K562 (cell line): Measurements from ENCODE around the gene ULBP1. TPM values are rescaled to one million over a fixed set of nuclear protein-coding genes. Genes with fewer than 3 reads are reported as not detected.
"Not testable (repeated sequence)": the region's sequence is repeated elsewhere in the genome, so short reads cannot be mapped to it uniquely, and the experiment has no call there.

Experiments
- ATAC-seq: fragments of 200-7000 bp; cut with Tn5 transposase; 3 replicates; pipeline ENCODE4 v1.9.1; 2020; ENCODE audit warnings: moderate library complexity
- BruUV-seq: library from RNA; stranded (reverse); fragments of 400-500 nt; replicated peaks from 2 replicates; lab custom pipeline; 2021; lab: Mats Ljungman, UMichigan
- CTCF ChIA-PET: fragments of 300-600 bp; formaldehyde crosslinking; extraction: SDS; loops from one replicate; lab custom pipeline; 2021; ENCODE audit warnings: low intra/inter-chr PET ratio; lab: Yijun Ruan, JAX
- POLR2A ChIA-PET: fragments of 300-600, 350-650 bp; sonication (Branson Sonifier 250); formaldehyde crosslinking; extraction: SDS; loops from one replicate; lab custom pipeline; 2021; ENCODE audit warnings: antibody characterized with exemption, inconsistent platforms; lab: Yijun Ruan, JAX
- DNase-seq, 4 experiments: peaks; one replicate each; pipeline versions ENCODE4 v3.0.0 to v3.0.0-alpha.2; 2011 to 2018; ENCODE audit warnings: low spot score in 3 of 4, mixed read lengths in 3 of 4; ENCODE audit errors: extremely low read depth in 1 of 4
- FAIRE-seq: peaks from 2 replicates; lab custom pipeline; 2011; peaks lifted over from hg19 to GRCh38; lab: Jason Lieb, UNC
- H2AFZ ChIP-seq: 2 replicates; pipeline ENCODE4 v1.6.0; 2011; ENCODE audit warnings: low read depth, low read length, control low read depth, inconsistent platforms
- H3K27ac ChIP-seq: fragments of 200-600 bp; 3 replicates; pipeline ENCODE4 v1.8.0; 2011; ENCODE audit warnings: low read depth, mild to moderate bottlenecking, control low read depth, inconsistent platforms, low read length, moderate library complexity, mixed read lengths; ENCODE audit errors: extremely low read depth
- H3K27me3 ChIP-seq, 2 experiments: fragments of 300-600 bp in 1 of 2; 2 replicates in 1 of 2; 3 replicates in 1 of 2; pipeline versions ENCODE4 v1.6.0 to v1.8.0; 2011; ENCODE audit warnings: inconsistent platforms in 2 of 2, low read length in 2 of 2, mild to moderate bottlenecking in 1 of 2, mixed read lengths in 1 of 2, moderate library complexity in 1 of 2; ENCODE audit not compliant: control insufficient read depth in 2 of 2, insufficient read depth in 2 of 2
- H3K36me3 ChIP-seq: fragments of 300-600 bp; 3 replicates; pipeline ENCODE4 v1.8.0; 2011; ENCODE audit warnings: mild to moderate bottlenecking, low read length, inconsistent platforms; ENCODE audit not compliant: control insufficient read depth, insufficient read depth
- H3K4me1 ChIP-seq, 2 experiments: fragments of 200-600 bp in 1 of 2; replicated peaks in 1 of 2; 2 replicates in 1 of 2; 3 replicates in 1 of 2; pipeline versions ENCODE4 v1.5.1 to v1.8.0; 2011; ENCODE audit warnings: inconsistent platforms in 2 of 2, low read length in 2 of 2, mild to moderate bottlenecking in 1 of 2, mixed read lengths in 1 of 2, moderate library complexity in 1 of 2; ENCODE audit not compliant: control insufficient read depth in 2 of 2, insufficient read depth in 2 of 2
- H3K4me2 ChIP-seq: 2 replicates; pipeline ENCODE4 v1.6.1; 2011; ENCODE audit warnings: low read length, control low read depth, inconsistent platforms, mixed read lengths; ENCODE audit not compliant: insufficient read depth
- H3K4me3 ChIP-seq: fragments of 200-600 bp; sonication (generic), shearing (Covaris generic); 2 replicates; pipeline ENCODE4 v1.5.1; 2016; ENCODE audit warnings: control low read depth, inconsistent platforms
- H3K79me2 ChIP-seq: fragments of 200-600 bp; 3 replicates; pipeline ENCODE4 v1.8.0; 2011; ENCODE audit warnings: low read length, inconsistent platforms; ENCODE audit not compliant: control insufficient read depth, insufficient read depth
- H3K9ac ChIP-seq, 2 experiments: 2 replicates each; pipeline versions ENCODE4 v1.6.0 to v1.6.1; 2011; ENCODE audit warnings: low read depth in 2 of 2, low read length in 2 of 2, control low read depth in 1 of 2, inconsistent platforms in 1 of 2, mild to moderate bottlenecking in 1 of 2, mixed read lengths in 1 of 2; ENCODE audit not compliant: insufficient read depth in 1 of 2
- H3K9me1 ChIP-seq: one replicate; pipeline ENCODE4 v1.6.0; 2011; ENCODE audit warnings: inconsistent platforms, mild to moderate bottlenecking, low read length, moderate library complexity; ENCODE audit not compliant: control insufficient read depth, insufficient read depth
- H3K9me3 ChIP-seq: replicated peaks from 2 replicates; pipeline ENCODE4 v1.5.1; 2011; ENCODE audit warnings: low read depth, low read length, inconsistent platforms; ENCODE audit not compliant: control insufficient read depth, insufficient read depth
- H4K20me1 ChIP-seq: replicated peaks from 2 replicates; pipeline ENCODE4 v1.6.1; 2011; ENCODE audit warnings: low read length, inconsistent platforms, mixed read lengths; ENCODE audit not compliant: control insufficient read depth, insufficient read depth
- RAD51 ChIP-seq: fragments of 450-650 bp; IDR thresholded peaks from 2 replicates; pipeline ENCODE4 v1.7.1; 2016; ENCODE audit warnings: low read depth, mild to moderate bottlenecking, borderline replicate concordance
- WGBS: fragments of 100-300 bp; shearing (Covaris generic); methylation state at CpG from one replicate; pipeline ENCODE4 v1.1.6; 2016; ENCODE audit warnings: low coverage, mixed read lengths; ENCODE audit not compliant: insufficient coverage; ENCODE audit errors: missing lambda C conversion rate; 5-methylcytosine and 5-hydroxymethylcytosine counted together
- in situ Hi-C: fragments of 300-500 bp; cut with MboI; formaldehyde crosslinking; loops from 4 replicates; pipeline ENCODE4 v1.15.0; 2018; ENCODE audit warnings: inconsistent platforms, mixed read lengths
- intact Hi-C: fragments of 100-400 bp; cut with micrococcal nuclease; formaldehyde crosslinking; loops from 2 replicates; pipeline ENCODE4 v1.14.2; 2022
- polyA plus RNA-seq, 8 experiments: library from polyadenylated mRNA; depleted of rRNA in 4 of 8; stranded (reverse) in 5 of 8; unstranded in 3 of 8; fragments of >200 nt; fragmentation: Nextera tagmentation in 2 of 8; fragmentation: Illumina TruSeq in 1 of 8; extraction: Ambion mirVana in 2 of 8; extraction: Trizol in 1 of 8; gene quantifications; 2 replicates each; pipeline versions ENCODE4 v1.2.1 to v1.2.3, GENCODE V29; 2011 to 2014; ENCODE audit warnings: inconsistent platforms in 1 of 8, missing spikeins in 1 of 8
- total RNA-seq, 7 experiments: library from RNA; depleted of rRNA in 6 of 7; stranded (reverse); fragments of >200 nt in 6 of 7; fragmentation: Illumina TruSeq in 2 of 7; extraction: Trizol in 2 of 7; gene quantifications; 2 replicates each; pipeline versions ENCODE4 v1.2.1 to v1.2.3, GENCODE V29; 2011 to 2021; ENCODE audit warnings: low replicate concordance in 1 of 7
- TF ChIP-seq, protein P1 (sequence below): fragments of 450-650 bp; formaldehyde crosslinking; IDR thresholded peaks from 2 replicates; pipeline ENCODE4 v1.4.0; 2020; ENCODE audit warnings: mild to moderate bottlenecking, mixed read lengths
- TF ChIP-seq, protein P2 (sequence below): sonication (generic); formaldehyde crosslinking; IDR thresholded peaks from 2 replicates; pipeline ENCODE4 v1.5.0; 2020; ENCODE audit warnings: missing genetic modification reagents
- TF ChIP-seq, protein P3 (sequence below): sonication (generic); formaldehyde crosslinking; IDR thresholded peaks from 2 replicates; pipeline ENCODE4 v1.9.0; 2022; ENCODE audit warnings: mild to moderate bottlenecking, missing genetic modification reagents

ULBP1 gene
- total and polyA plus RNA-seq, 9 of the 15 experiments (the other 6 are each of a cell fraction or from before 2014, with no cell fraction given): 0.33 to 6.0 (median 2.5) TPM

DNA sequence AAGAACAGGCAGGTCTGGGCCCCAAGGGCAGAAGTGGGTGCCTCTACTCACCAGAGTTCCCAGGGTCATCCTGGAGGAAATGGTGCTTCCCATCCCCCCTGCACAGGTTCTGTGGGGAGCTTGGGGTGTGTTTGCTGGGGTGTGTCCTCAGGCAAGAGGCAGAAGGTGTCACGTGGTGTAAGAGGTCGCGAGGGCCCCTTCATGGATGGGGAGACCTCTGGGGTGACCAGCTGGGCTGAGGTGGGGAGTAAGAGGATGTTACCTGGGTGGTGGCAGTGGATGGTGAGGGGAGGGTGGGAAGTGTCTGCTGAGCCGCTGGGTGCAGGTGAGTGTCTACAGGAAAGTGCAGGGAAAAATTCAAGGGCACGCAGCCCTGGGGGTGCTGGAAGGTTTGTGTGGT lies 41.7 kb upstream of the ULBP1 start:
- H4K20me1 ChIP-seq, DNase-seq, H3K27ac ChIP-seq, CTCF ChIA-PET, BruUV-seq, H2AFZ ChIP-seq, ATAC-seq, H3K4me2 ChIP-seq, H3K4me3 ChIP-seq, FAIRE-seq, H3K79me2 ChIP-seq, H3K9me1 ChIP-seq, intact Hi-C loops, H3K9me3 ChIP-seq, H3K36me3 ChIP-seq: not testable (repeated sequence)
- TF ChIP-seq, protein P1, sequence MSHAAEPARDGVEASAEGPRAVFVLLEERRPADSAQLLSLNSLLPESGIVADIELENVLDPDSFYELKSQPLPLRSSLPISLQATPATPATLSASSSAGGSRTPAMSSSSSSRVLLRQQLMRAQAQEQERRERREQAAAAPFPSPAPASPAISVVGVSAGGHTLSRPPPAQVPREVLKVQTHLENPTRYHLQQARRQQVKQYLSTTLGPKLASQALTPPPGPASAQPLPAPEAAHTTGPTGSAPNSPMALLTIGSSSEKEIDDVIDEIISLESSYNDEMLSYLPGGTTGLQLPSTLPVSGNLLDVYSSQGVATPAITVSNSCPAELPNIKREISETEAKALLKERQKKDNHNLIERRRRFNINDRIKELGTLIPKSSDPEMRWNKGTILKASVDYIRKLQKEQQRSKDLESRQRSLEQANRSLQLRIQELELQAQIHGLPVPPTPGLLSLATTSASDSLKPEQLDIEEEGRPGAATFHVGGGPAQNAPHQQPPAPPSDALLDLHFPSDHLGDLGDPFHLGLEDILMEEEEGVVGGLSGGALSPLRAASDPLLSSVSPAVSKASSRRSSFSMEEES (CRISPR knock-in tag): peak; percentile 38; the same call in 1 of the 2 replicates
- TF ChIP-seq, protein P2, sequence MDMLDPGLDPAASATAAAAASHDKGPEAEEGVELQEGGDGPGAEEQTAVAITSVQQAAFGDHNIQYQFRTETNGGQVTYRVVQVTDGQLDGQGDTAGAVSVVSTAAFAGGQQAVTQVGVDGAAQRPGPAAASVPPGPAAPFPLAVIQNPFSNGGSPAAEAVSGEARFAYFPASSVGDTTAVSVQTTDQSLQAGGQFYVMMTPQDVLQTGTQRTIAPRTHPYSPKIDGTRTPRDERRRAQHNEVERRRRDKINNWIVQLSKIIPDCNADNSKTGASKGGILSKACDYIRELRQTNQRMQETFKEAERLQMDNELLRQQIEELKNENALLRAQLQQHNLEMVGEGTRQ (CRISPR knock-in tag): peak; percentile 24; the same call in 1 of the 2 replicates
- 0 out of 2 replicates have a peak, but pooled peaks have one; percentile 48 for TF ChIP-seq RAD51
- TF ChIP-seq, protein P3, sequence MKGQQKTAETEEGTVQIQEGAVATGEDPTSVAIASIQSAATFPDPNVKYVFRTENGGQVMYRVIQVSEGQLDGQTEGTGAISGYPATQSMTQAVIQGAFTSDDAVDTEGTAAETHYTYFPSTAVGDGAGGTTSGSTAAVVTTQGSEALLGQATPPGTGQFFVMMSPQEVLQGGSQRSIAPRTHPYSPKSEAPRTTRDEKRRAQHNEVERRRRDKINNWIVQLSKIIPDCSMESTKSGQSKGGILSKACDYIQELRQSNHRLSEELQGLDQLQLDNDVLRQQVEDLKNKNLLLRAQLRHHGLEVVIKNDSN (CRISPR knock-in tag): peak; percentile 32; the same call in 1 of the 2 replicates
- in situ Hi-C loops: loop anchor here (5.0 to 25.0 kb wide), 3 partner anchors 80 to 885 kb away; no protein-coding TSS in a partner anchor
- POLR2A ChIA-PET: interaction anchor here (0.7 kb wide), 2 partner anchors 8 to 860 kb away, joined by 3 read pairs; no protein-coding TSS in a partner anchor
- Histone ChIP-seq H3K27me3 (peaks cover 13 to 67% of the 10 kb centered on the region in 2 experiments; a peak in 4 of 5 replicates), H3K9ac (0 out of 4 replicates have a peak overlapping the region, but pooled peaks of 1 of the 2 experiments have one; percentile 19), H3K4me1 (peaks cover 0 to 26% of the 10 kb centered on the region in 2 experiments; a peak in 3 of 5 replicates)
- WGBS: 2% methylated on average over 5 of the region's 5 CpGs
